ELR (cell line): ENCODE results near the gene PCBD1.
A peak's percentile ranks its signal among the peaks of the same experiment; 100 is the strongest.

Source experiments
- DNase-seq: peaks from one replicate; pipeline ENCODE4 v3.0.0-alpha.2; 2015; ENCODE audit warnings: low read depth

The PCBD1 gene

GRCh38 chr10:70917635-70918034, 29.3 kb upstream of the PCBD1 start:
- no peak for DNase-seq

- no peak for DNase-seq
Measured at GRCh38 chr10:70917226-70917625, 28.9 kb upstream of the PCBD1 start.

GRCh38 chr10:70916241-70916640, 27.9 kb upstream of the PCBD1 start:
- DNase-seq = no peak

- no peak for DNase-seq
Measured at GRCh38 chr10:70915806-70916205, 27.4 kb upstream of the PCBD1 start.

- DNase-seq = no peak
Measured at GRCh38 chr10:70915206-70915605, 26.8 kb upstream of the PCBD1 start.

GRCh38 chr10:70914316-70914864, 26.0 kb upstream of the PCBD1 start:
- no peak for DNase-seq

GRCh38 chr10:70913893-70914240, 25.5 kb upstream of the PCBD1 start:
- DNase-seq = no peak

GRCh38 chr10:70913191-70913892, 25.0 kb upstream of the PCBD1 start:
- no peak for DNase-seq

GRCh38 chr10:70912556-70912955, 24.2 kb upstream of the PCBD1 start:
- no peak for DNase-seq

- no peak for DNase-seq
Measured at GRCh38 chr10:70911386-70911785, 23.0 kb upstream of the PCBD1 start.

GRCh38 chr10:70910486-70911341, 22.3 kb upstream of the PCBD1 start:
- no peak for DNase-seq

GRCh38 chr10:70909326-70909935, 21.1 kb upstream of the PCBD1 start:
- DNase-seq = no peak

- DNase-seq = no peak
Measured at GRCh38 chr10:70908406-70909296, 20.3 kb upstream of the PCBD1 start.

GRCh38 chr10:70907637-70908405, 19.5 kb upstream of the PCBD1 start:
- DNase-seq = no peak

GRCh38 chr10:70906953-70907636, 18.7 kb upstream of the PCBD1 start:
- no peak for DNase-seq

- no peak for DNase-seq
Measured at GRCh38 chr10:70906031-70906783, 17.8 kb upstream of the PCBD1 start.

GRCh38 chr10:70905071-70906021, 17.0 kb upstream of the PCBD1 start:
- no peak for DNase-seq

GRCh38 chr10:70903262-70903921, 15.0 kb upstream of the PCBD1 start:
- DNase-seq = peak; percentile 56
